A549 treated with AZD2906 at 1 μM for 4 hours (cell line): Measurements from ENCODE around the gene PLAAT1. TPM values are rescaled to one million over a fixed set of nuclear protein-coding genes. Genes with fewer than 3 reads are reported as not detected.

ENCODE experiments used
- total RNA-seq: library from RNA; stranded (reverse); fragments of 200-300 nt; extraction: Qiagen RNA extraction; gene quantifications from 5 replicates; pipeline ENCODE4 v1.2.3, GENCODE V29; 2022

The PLAAT1 gene
- 0.10 to 0.16 TPM in 2 of 5 replicates, not detected in the others for total RNA-seq

DNA sequence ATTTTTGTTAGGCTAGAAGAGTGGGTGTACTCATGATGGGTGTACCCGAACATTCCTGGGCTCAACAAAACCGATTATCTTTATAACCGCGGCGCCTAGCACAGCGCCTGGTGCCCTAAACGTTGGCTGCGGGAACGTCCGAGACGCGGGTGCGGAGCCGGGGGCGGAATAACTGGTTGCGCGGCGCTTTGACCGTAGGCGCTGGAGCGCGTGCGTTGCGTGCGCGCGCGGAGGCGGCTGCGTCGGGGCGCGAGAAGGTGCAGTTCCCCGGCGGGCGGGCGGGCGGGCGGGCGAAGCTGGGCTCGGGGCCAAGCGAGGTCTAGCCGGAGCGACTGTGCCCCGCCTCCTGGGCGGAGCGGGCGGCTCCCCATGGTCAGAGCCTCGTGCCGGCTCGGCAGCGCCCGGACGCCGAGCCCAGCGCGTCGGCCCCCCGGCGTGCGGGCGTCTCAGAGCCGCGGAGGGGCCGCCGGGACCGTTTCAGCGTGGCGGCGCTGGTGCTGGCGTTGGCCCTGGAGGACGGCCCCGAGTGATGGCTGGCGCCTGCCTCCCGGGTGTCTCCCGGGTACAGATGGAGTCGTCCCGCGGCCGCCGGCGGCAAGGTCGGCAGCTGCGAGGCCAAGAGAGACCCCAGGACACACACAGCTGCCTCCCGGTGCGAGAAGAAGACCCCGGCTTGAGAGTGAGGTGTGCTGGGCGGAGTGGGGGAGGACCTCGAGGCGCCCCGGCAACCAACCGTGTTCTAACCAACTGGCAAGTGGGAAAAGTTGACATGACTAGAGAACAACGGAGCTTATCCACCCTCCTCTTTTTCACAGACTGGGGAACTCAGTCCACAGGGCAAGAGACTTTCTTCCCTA, at the start of gene PLAAT1:
Gene PLAAT1 (plus strand): TSS at position 373 of the 857 bp plus-strand sequence. CDS start 14,429 bp downstream, outside the sequence.

Other genes starting within 250 kb of the PLAAT1 start
- not detected in 5 replicates for gene ATP13A5, start 137.5 kb downstream of the PLAAT1 start, total RNA-seq